HuH-7.5 (cell line): ENCODE results near the gene TGFBR3.

ENCODE experiments used
- DNase-seq: peaks from one replicate; pipeline ENCODE4 v3.0.0; 2011; ENCODE audit warnings: low spot score

The TGFBR3 gene

GRCh38 chr1:91826248-91826647 lies 59.7 kb downstream of the TGFBR3 start:
- DNase-seq = no peak

GRCh38 chr1:91821126-91821868 lies 64.7 kb downstream of the TGFBR3 start:
- no peak for DNase-seq

- DNase-seq = no peak
Measured at GRCh38 chr1:91819038-91819788, 66.7 kb downstream of the TGFBR3 start.

- DNase-seq = no peak
Measured at GRCh38 chr1:91818713-91818975, 67.3 kb downstream of the TGFBR3 start.

GRCh38 chr1:91817211-91817905 lies 68.6 kb downstream of the TGFBR3 start:
- no peak for DNase-seq

- no peak for DNase-seq
Measured at GRCh38 chr1:91816031-91816430, 69.9 kb downstream of the TGFBR3 start.

GRCh38 chr1:91814448-91814847 lies 71.5 kb downstream of the TGFBR3 start:
- DNase-seq = no peak

- DNase-seq = no peak
Measured at GRCh38 chr1:91813813-91814212, 72.1 kb downstream of the TGFBR3 start.

GRCh38 chr1:91811363-91812025 lies 74.5 kb downstream of the TGFBR3 start:
- no peak for DNase-seq

- DNase-seq = no peak
Measured at GRCh38 chr1:91809317-91809716, 76.6 kb downstream of the TGFBR3 start.

- DNase-seq = no peak
Measured at GRCh38 chr1:91807921-91808620, 77.9 kb downstream of the TGFBR3 start.

- no peak for DNase-seq
Measured at GRCh38 chr1:91806769-91807700, 78.9 kb downstream of the TGFBR3 start.

- no peak for DNase-seq
Measured at GRCh38 chr1:91806181-91806768, 79.7 kb downstream of the TGFBR3 start.

GRCh38 chr1:91805311-91805801 lies 80.6 kb downstream of the TGFBR3 start:
- no peak for DNase-seq

GRCh38 chr1:91804546-91805023 lies 81.4 kb downstream of the TGFBR3 start:
- no peak for DNase-seq

- no peak for DNase-seq
Measured at GRCh38 chr1:91803847-91804545, 82.0 kb downstream of the TGFBR3 start.

- DNase-seq = no peak
Measured at GRCh38 chr1:91803123-91803522, 82.8 kb downstream of the TGFBR3 start.

- no peak for DNase-seq
Measured at GRCh38 chr1:91801496-91802115, 84.3 kb downstream of the TGFBR3 start.

- DNase-seq = no peak
Measured at GRCh38 chr1:91799863-91800262, 86.1 kb downstream of the TGFBR3 start.
